ENCODE measurements around the gene AASDH.

The AASDH gene

GRCh38 chr4:56391270-56391669 lies 4.0 kb upstream of the AASDH start:
- Histone ChIP-seq H3K9ac (ENCODE audit: low read length) (no peak overlapping the region), H3K4me2 (ENCODE audit: low read depth, low read length) (no peak overlapping the region), H3K4me1 (ENCODE audit: low read length) (peaks cover 11% of the 10 kb centered on the region; the same call in 1 of the 2 replicates), H3K4me3 (ENCODE audit: low read length) (no peak overlapping the region), H2AFZ (ENCODE audit: low read length) (no peak overlapping the region), H3K9me2 (replicated peaks; ENCODE audit: insufficient read depth, low read length) (no peaks in the 10 kb centered on the region), H3K27me3 (replicated peaks; ENCODE audit: insufficient read depth, low read length) (no peaks in the 10 kb centered on the region), H3K9me3 (replicated peaks; ENCODE audit: insufficient read depth, low read length) (no peaks in the 10 kb centered on the region), H3K36me3 (replicated peaks; ENCODE audit: insufficient read depth, low read length) (no peaks in the 10 kb centered on the region), H3F3A (ENCODE audit: insufficient read depth, low read length) (peaks cover 20% of the 10 kb centered on the region), H4K20me1 (ENCODE audit: insufficient read depth, low read length) (no peaks in the 10 kb centered on the region), H3K27ac (ENCODE audit: low read length) (no peak overlapping the region), H3K79me2 (ENCODE audit: low read length) (peaks cover 11% of the 10 kb centered on the region)
- TF ChIP-seq, protein P1, sequence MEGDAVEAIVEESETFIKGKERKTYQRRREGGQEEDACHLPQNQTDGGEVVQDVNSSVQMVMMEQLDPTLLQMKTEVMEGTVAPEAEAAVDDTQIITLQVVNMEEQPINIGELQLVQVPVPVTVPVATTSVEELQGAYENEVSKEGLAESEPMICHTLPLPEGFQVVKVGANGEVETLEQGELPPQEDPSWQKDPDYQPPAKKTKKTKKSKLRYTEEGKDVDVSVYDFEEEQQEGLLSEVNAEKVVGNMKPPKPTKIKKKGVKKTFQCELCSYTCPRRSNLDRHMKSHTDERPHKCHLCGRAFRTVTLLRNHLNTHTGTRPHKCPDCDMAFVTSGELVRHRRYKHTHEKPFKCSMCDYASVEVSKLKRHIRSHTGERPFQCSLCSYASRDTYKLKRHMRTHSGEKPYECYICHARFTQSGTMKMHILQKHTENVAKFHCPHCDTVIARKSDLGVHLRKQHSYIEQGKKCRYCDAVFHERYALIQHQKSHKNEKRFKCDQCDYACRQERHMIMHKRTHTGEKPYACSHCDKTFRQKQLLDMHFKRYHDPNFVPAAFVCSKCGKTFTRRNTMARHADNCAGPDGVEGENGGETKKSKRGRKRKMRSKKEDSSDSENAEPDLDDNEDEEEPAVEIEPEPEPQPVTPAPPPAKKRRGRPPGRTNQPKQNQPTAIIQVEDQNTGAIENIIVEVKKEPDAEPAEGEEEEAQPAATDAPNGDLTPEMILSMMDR (IDR thresholded peaks at IDR 0.05; ENCODE audit: low read length): no peak
- TF ChIP-seq EZH2phosphoT487 (IDR thresholded peaks at IDR 0.05; ENCODE audit: low read length): no peak
- TF ChIP-seq EZH2 (optimal IDR thresholded peaks at IDR 0.05; ENCODE audit: low read depth, low read length): no peak
- DNase-seq: no peak

- Histone ChIP-seq H3K9ac (ENCODE audit: low read length) (no peak overlapping the region), H3K9me2 (replicated peaks; ENCODE audit: insufficient read depth, low read length) (no peaks in the 10 kb centered on the region), H3F3A (ENCODE audit: insufficient read depth, low read length) (peaks cover 23% of the 10 kb centered on the region), H4K20me1 (ENCODE audit: insufficient read depth, low read length) (no peaks in the 10 kb centered on the region), H3K4me1 (ENCODE audit: low read length) (peaks cover 11% of the 10 kb centered on the region), H3K36me3 (replicated peaks; ENCODE audit: insufficient read depth, low read length) (no peaks in the 10 kb centered on the region), H3K27me3 (replicated peaks; ENCODE audit: insufficient read depth, low read length) (no peaks in the 10 kb centered on the region), H3K79me2 (ENCODE audit: low read length) (peaks cover 14% of the 10 kb centered on the region), H3K4me2 (ENCODE audit: low read depth, low read length) (peak overlapping the region; percentile 94; the same call in 1 of the 2 replicates), H3K27ac (ENCODE audit: low read length) (no peak overlapping the region), H2AFZ (ENCODE audit: low read length) (no peak overlapping the region), H3K4me3 (ENCODE audit: low read length) (no peak overlapping the region), H3K9me3 (replicated peaks; ENCODE audit: insufficient read depth, low read length) (no peaks in the 10 kb centered on the region)
- no peak for DNase-seq
- TF ChIP-seq, protein P1 (IDR thresholded peaks at IDR 0.05; ENCODE audit: low read length): no peak
- TF ChIP-seq EZH2phosphoT487 (IDR thresholded peaks at IDR 0.05; ENCODE audit: low read length) (no peak), EZH2 (optimal IDR thresholded peaks at IDR 0.05; ENCODE audit: low read depth, low read length) (no peak)
Observed at GRCh38 chr4:56389558-56389957, 2.3 kb upstream of the AASDH start.

GRCh38 chr4:56388306-56388705 lies 1.0 kb upstream of the AASDH start:
- H3K9me2 ChIP-seq (replicated peaks; ENCODE audit: insufficient read depth, low read length): no peaks in the 10 kb centered on the region
- peaks cover 23% of the 10 kb centered on the region for H3F3A ChIP-seq (ENCODE audit: insufficient read depth, low read length)
- peak; percentile 14 for DNase-seq
- TF ChIP-seq EZH2 (optimal IDR thresholded peaks at IDR 0.05; ENCODE audit: low read depth, low read length): no peak
- TF ChIP-seq, protein P1 (IDR thresholded peaks at IDR 0.05; ENCODE audit: low read length): no peak
- no peak for TF ChIP-seq EZH2phosphoT487 (IDR thresholded peaks at IDR 0.05; ENCODE audit: low read length)
- H3K9me3 ChIP-seq (replicated peaks; ENCODE audit: insufficient read depth, low read length): no peaks in the 10 kb centered on the region
- H3K27ac ChIP-seq (ENCODE audit: low read length): peak overlapping the region; percentile 95
- H4K20me1 ChIP-seq (ENCODE audit: insufficient read depth, low read length): no peaks in the 10 kb centered on the region
- peak overlapping the region; percentile 74 for H3K4me3 ChIP-seq (ENCODE audit: low read length)
- H3K4me2 ChIP-seq (ENCODE audit: low read depth, low read length): peak overlapping the region; percentile 94
- peaks cover 14% of the 10 kb centered on the region for H3K79me2 ChIP-seq (ENCODE audit: low read length)
- H3K4me1 ChIP-seq (ENCODE audit: low read length): peaks cover 11% of the 10 kb centered on the region
- H3K27me3 ChIP-seq (replicated peaks; ENCODE audit: insufficient read depth, low read length): no peaks in the 10 kb centered on the region
- peak overlapping the region; percentile 78 for H3K9ac ChIP-seq (ENCODE audit: low read length)
- peak overlapping the region; percentile 50 for H2AFZ ChIP-seq (ENCODE audit: low read length)
- no peaks in the 10 kb centered on the region for H3K36me3 ChIP-seq (replicated peaks; ENCODE audit: insufficient read depth, low read length)

Data from MM.1S (cell line).